K562 (cell line): ENCODE measurements around the gene IRS2. TPM values are rescaled to one million over a fixed set of nuclear protein-coding genes. Genes with fewer than 3 reads are reported as not detected.

ENCODE experiments used
- ATAC-seq: fragments of 200-7000 bp; cut with Tn5 transposase; 3 replicates; pipeline ENCODE4 v1.9.1; 2020; ENCODE audit warnings: moderate library complexity
- BruUV-seq: library from RNA; stranded (reverse); fragments of 400-500 nt; replicated peaks from 2 replicates; lab custom pipeline; 2021; lab: Mats Ljungman, UMichigan
- CTCF ChIA-PET: fragments of 300-600 bp; formaldehyde crosslinking; extraction: SDS; loops from one replicate; lab custom pipeline; 2021; ENCODE audit warnings: low intra/inter-chr PET ratio; lab: Yijun Ruan, JAX
- POLR2A ChIA-PET: fragments of 300-600, 350-650 bp; sonication (Branson Sonifier 250); formaldehyde crosslinking; extraction: SDS; loops from one replicate; lab custom pipeline; 2021; ENCODE audit warnings: antibody characterized with exemption, inconsistent platforms; lab: Yijun Ruan, JAX
- DNase-seq, 4 experiments: peaks; one replicate each; pipeline versions ENCODE4 v3.0.0 to v3.0.0-alpha.2; 2011 to 2018; ENCODE audit warnings: low spot score in 3 of 4, mixed read lengths in 3 of 4; ENCODE audit errors: extremely low read depth in 1 of 4
- FAIRE-seq: peaks from 2 replicates; lab custom pipeline; 2011; peaks lifted over from hg19 to GRCh38; lab: Jason Lieb, UNC
- H2AFZ ChIP-seq: 2 replicates; pipeline ENCODE4 v1.6.0; 2011; ENCODE audit warnings: low read depth, low read length, control low read depth, inconsistent platforms
- H3K27ac ChIP-seq: fragments of 200-600 bp; 3 replicates; pipeline ENCODE4 v1.8.0; 2011; ENCODE audit warnings: low read depth, mild to moderate bottlenecking, control low read depth, inconsistent platforms, low read length, moderate library complexity, mixed read lengths; ENCODE audit errors: extremely low read depth
- H3K27me3 ChIP-seq, 2 experiments: fragments of 300-600 bp in 1 of 2; 2 replicates in 1 of 2; 3 replicates in 1 of 2; pipeline versions ENCODE4 v1.6.0 to v1.8.0; 2011; ENCODE audit warnings: inconsistent platforms in 2 of 2, low read length in 2 of 2, mild to moderate bottlenecking in 1 of 2, mixed read lengths in 1 of 2, moderate library complexity in 1 of 2; ENCODE audit not compliant: control insufficient read depth in 2 of 2, insufficient read depth in 2 of 2
- H3K36me3 ChIP-seq: fragments of 300-600 bp; 3 replicates; pipeline ENCODE4 v1.8.0; 2011; ENCODE audit warnings: mild to moderate bottlenecking, low read length, inconsistent platforms; ENCODE audit not compliant: control insufficient read depth, insufficient read depth
- H3K4me1 ChIP-seq, 2 experiments: fragments of 200-600 bp in 1 of 2; replicated peaks in 1 of 2; 2 replicates in 1 of 2; 3 replicates in 1 of 2; pipeline versions ENCODE4 v1.5.1 to v1.8.0; 2011; ENCODE audit warnings: inconsistent platforms in 2 of 2, low read length in 2 of 2, mild to moderate bottlenecking in 1 of 2, mixed read lengths in 1 of 2, moderate library complexity in 1 of 2; ENCODE audit not compliant: control insufficient read depth in 2 of 2, insufficient read depth in 2 of 2
- H3K4me2 ChIP-seq: 2 replicates; pipeline ENCODE4 v1.6.1; 2011; ENCODE audit warnings: low read length, control low read depth, inconsistent platforms, mixed read lengths; ENCODE audit not compliant: insufficient read depth
- H3K4me3 ChIP-seq: fragments of 200-600 bp; sonication (generic), shearing (Covaris generic); 2 replicates; pipeline ENCODE4 v1.5.1; 2016; ENCODE audit warnings: control low read depth, inconsistent platforms
- H3K79me2 ChIP-seq: fragments of 200-600 bp; 3 replicates; pipeline ENCODE4 v1.8.0; 2011; ENCODE audit warnings: low read length, inconsistent platforms; ENCODE audit not compliant: control insufficient read depth, insufficient read depth
- H3K9ac ChIP-seq, 2 experiments: 2 replicates each; pipeline versions ENCODE4 v1.6.0 to v1.6.1; 2011; ENCODE audit warnings: low read depth in 2 of 2, low read length in 2 of 2, control low read depth in 1 of 2, inconsistent platforms in 1 of 2, mild to moderate bottlenecking in 1 of 2, mixed read lengths in 1 of 2; ENCODE audit not compliant: insufficient read depth in 1 of 2
- H3K9me1 ChIP-seq: one replicate; pipeline ENCODE4 v1.6.0; 2011; ENCODE audit warnings: inconsistent platforms, mild to moderate bottlenecking, low read length, moderate library complexity; ENCODE audit not compliant: control insufficient read depth, insufficient read depth
- H3K9me3 ChIP-seq: replicated peaks from 2 replicates; pipeline ENCODE4 v1.5.1; 2011; ENCODE audit warnings: low read depth, low read length, inconsistent platforms; ENCODE audit not compliant: control insufficient read depth, insufficient read depth
- H4K20me1 ChIP-seq: replicated peaks from 2 replicates; pipeline ENCODE4 v1.6.1; 2011; ENCODE audit warnings: low read length, inconsistent platforms, mixed read lengths; ENCODE audit not compliant: control insufficient read depth, insufficient read depth
- DNMT1 ChIP-seq: fragments of 450-650 bp; IDR thresholded peaks from 2 replicates; pipeline ENCODE4 v1.6.1; 2016; ENCODE audit warnings: antibody characterized with exemption, mild to moderate bottlenecking
- ETV6 ChIP-seq, 3 experiments: fragments of 150-350 bp in 1 of 3; sonication (generic) in 1 of 3; formaldehyde crosslinking in 1 of 3; IDR thresholded peaks; 2 replicates each; pipeline versions ENCODE4 v1.6.1 to v1.8.0; 2014 to 2022; ENCODE audit warnings: borderline replicate concordance in 2 of 3, low read depth in 2 of 3, antibody characterized with exemption in 1 of 3, low read length in 1 of 3, mild to moderate bottlenecking in 1 of 3, missing genetic modification reagents in 1 of 3
- FOXK1 ChIP-seq: sonication (generic); formaldehyde crosslinking; IDR thresholded peaks from 2 replicates; pipeline ENCODE4 v1.8.0; 2022; ENCODE audit warnings: missing genetic modification reagents, mild to moderate bottlenecking, borderline replicate concordance
- KDM4B ChIP-seq, 2 experiments: fragments of 450-650 bp in 1 of 2; sonication (generic) in 1 of 2; IDR thresholded peaks; 2 replicates each; pipeline ENCODE4 v1.6.1; 2016 to 2017; ENCODE audit warnings: borderline replicate concordance in 2 of 2, antibody characterized with exemption in 1 of 2, low read depth in 1 of 2, mild to moderate bottlenecking in 1 of 2
- MLLT1 ChIP-seq, 2 experiments: fragments of 450-650 bp; IDR thresholded peaks; 2 replicates each; pipeline ENCODE4 v1.6.1; 2016
- NCOA6 ChIP-seq: fragments of 450-650 bp; IDR thresholded peaks from 2 replicates; pipeline ENCODE4 v1.6.1; 2017; ENCODE audit warnings: mild to moderate bottlenecking
- NFE2 ChIP-seq: IDR thresholded peaks from 2 replicates; pipeline ENCODE4 v1.6.1; 2014; ENCODE audit warnings: antibody characterized with exemption, low read depth
- NR2C1 ChIP-seq, 2 experiments: fragments of 450-650 bp; IDR thresholded peaks; 2 replicates each; pipeline ENCODE4 v1.6.1; 2017; ENCODE audit warnings: mild to moderate bottlenecking in 2 of 2, antibody characterized with exemption in 1 of 2, inconsistent platforms in 1 of 2, missing compliant biosample characterization in 1 of 2, missing genetic modification characterization in 1 of 2
- NR3C1 ChIP-seq: sonication (generic); formaldehyde crosslinking; IDR thresholded peaks from 2 replicates; pipeline ENCODE4 v1.8.1; 2022; ENCODE audit warnings: missing genetic modification reagents
- SP2 ChIP-seq: IDR thresholded peaks from 2 replicates; pipeline ENCODE4 v1.6.1; 2011; ENCODE audit warnings: mild to moderate bottlenecking, low read depth, low read length, moderate library complexity; ENCODE audit not compliant: poor library complexity, severe bottlenecking; ENCODE audit errors: extremely low read depth
- TBL1XR1 ChIP-seq, 2 experiments: IDR thresholded peaks; 2 replicates each; pipeline ENCODE4 v1.6.1; 2012; ENCODE audit warnings: improper control_type of control experiment in 2 of 2, low read length in 2 of 2, mild to moderate bottlenecking in 1 of 2
- TCF15 ChIP-seq: fragments of 250-450 bp; sonication (Bioruptor Pico); IDR thresholded peaks from 2 replicates; pipeline ENCODE4 v1.8.0; 2022; ENCODE audit warnings: moderate library complexity, mild to moderate bottlenecking, inconsistent platforms
- TOE1 ChIP-seq, 2 experiments: fragments of 450-650 bp in 1 of 2; sonication (generic) in 1 of 2; formaldehyde crosslinking in 1 of 2; IDR thresholded peaks; 2 replicates each; pipeline versions ENCODE4 v1.7.1 to v1.8.0; 2016 to 2022; ENCODE audit warnings: borderline replicate concordance in 2 of 2, mild to moderate bottlenecking in 2 of 2, antibody characterized with exemption in 1 of 2, inconsistent platforms in 1 of 2, low read depth in 1 of 2, missing genetic modification reagents in 1 of 2, moderate library complexity in 1 of 2
- ZNF263 ChIP-seq: sonication (generic); formaldehyde crosslinking; IDR thresholded peaks from 2 replicates; pipeline ENCODE4 v1.8.0; 2022; ENCODE audit warnings: mild to moderate bottlenecking, missing genetic modification reagents, borderline replicate concordance
- WGBS: fragments of 100-300 bp; shearing (Covaris generic); methylation state at CpG from one replicate; pipeline ENCODE4 v1.1.6; 2016; ENCODE audit warnings: low coverage, mixed read lengths; ENCODE audit not compliant: insufficient coverage; ENCODE audit errors: missing lambda C conversion rate; 5-methylcytosine and 5-hydroxymethylcytosine counted together
- in situ Hi-C: fragments of 300-500 bp; cut with MboI; formaldehyde crosslinking; loops from 4 replicates; pipeline ENCODE4 v1.15.0; 2018; ENCODE audit warnings: inconsistent platforms, mixed read lengths
- intact Hi-C: fragments of 100-400 bp; cut with micrococcal nuclease; formaldehyde crosslinking; loops from 2 replicates; pipeline ENCODE4 v1.14.2; 2022
- polyA plus RNA-seq, 8 experiments: library from polyadenylated mRNA; depleted of rRNA in 4 of 8; stranded (reverse) in 5 of 8; unstranded in 3 of 8; fragments of >200 nt; fragmentation: Nextera tagmentation in 2 of 8; fragmentation: Illumina TruSeq in 1 of 8; extraction: Ambion mirVana in 2 of 8; extraction: Trizol in 1 of 8; gene quantifications; 2 replicates each; pipeline versions ENCODE4 v1.2.1 to v1.2.3, GENCODE V29; 2011 to 2014; ENCODE audit warnings: inconsistent platforms in 1 of 8, missing spikeins in 1 of 8
- total RNA-seq, 7 experiments: library from RNA; depleted of rRNA in 6 of 7; stranded (reverse); fragments of >200 nt in 6 of 7; fragmentation: Illumina TruSeq in 2 of 7; extraction: Trizol in 2 of 7; gene quantifications; 2 replicates each; pipeline versions ENCODE4 v1.2.1 to v1.2.3, GENCODE V29; 2011 to 2021; ENCODE audit warnings: low replicate concordance in 1 of 7
- TF ChIP-seq, protein P1 (sequence below): IDR thresholded peaks from 3 replicates; pipeline ENCODE4 v1.6.1; 2011; ENCODE audit warnings: borderline replicate concordance, mild to moderate bottlenecking; ENCODE audit not compliant: insufficient read length, insufficient read depth

IRS2 gene
- total and polyA plus RNA-seq, 9 of the 15 experiments (the other 6 are each of a cell fraction or from before 2014, with no cell fraction given), result 0.36 to 4.6 (median 0.63) TPM

- Histone ChIP-seq H3K36me3 (no peaks in the 10 kb centered on the region), H3K9me3 (no peaks in the 10 kb centered on the region), H3K4me1 (peaks cover 15 to 19% of the 10 kb centered on the region in 2 experiments; a peak in 3 of 5 replicates), H3K9me1 (no peaks in the 10 kb centered on the region), H3K27me3 (no peaks in the 10 kb centered on the region), H4K20me1 (no peaks in the 10 kb centered on the region; the same call in 1 of the 2 replicates), H3K27ac (no peak overlapping the region), H3K9ac (no peak overlapping the region), H3K79me2 (peaks cover 45% of the 10 kb centered on the region), H3K4me2 (peak overlapping the region; percentile 41; the same call in 1 of the 2 replicates), H2AFZ (0 out of 2 replicates have a peak overlapping the region, but pooled peaks have one; percentile 16), H3K4me3 (no peak overlapping the region)
- peak; percentile 32 for ATAC-seq
- 26% methylated on average over 4 of the region's 4 CpGs for WGBS
- no peak for FAIRE-seq
- no TSS peak for BruUV-seq
- ChIA-PET CTCF (no interaction called here), POLR2A (interaction anchor here (0.5 kb wide), 1 partner anchor 71 kb away, joined by 3 read pairs; no protein-coding TSS in a partner anchor)
- DNase-seq, result no peak
- in situ Hi-C loops (no loop called here), intact Hi-C loops (no loop called here)
- TF ChIP-seq DNMT1 (no peak), ETV6 (IDR thresholded peaks at IDR 0.05; ENCODE audit: borderline replicate concordance in 1 of 2, low read depth in 2 of 2, low read length in 1 of 2) (no peak), ETV6 (CRISPR knock-in tag; IDR thresholded peaks at IDR 0.05; ENCODE audit: borderline replicate concordance) (no peak), NFE2 (no peak), TOE1 (IDR thresholded peaks at IDR 0.05; ENCODE audit: borderline replicate concordance) (no peak), TOE1 (CRISPR knock-in tag; IDR thresholded peaks at IDR 0.05; ENCODE audit: borderline replicate concordance, low read depth) (no peak), KDM4B (IDR thresholded peaks at IDR 0.05; ENCODE audit: borderline replicate concordance in 2 of 2, low read depth in 1 of 2) (no peak), NR2C1 (IDR thresholded peaks at IDR 0.05) (no peak), NR2C1 (tag; IDR thresholded peaks at IDR 0.05) (no peak), SP2 (no peak), TBL1XR1 (IDR thresholded peaks at IDR 0.05; ENCODE audit: low read length in 2 of 2) (no peak), MLLT1 (IDR thresholded peaks at IDR 0.05) (no peak), ZNF263 (CRISPR knock-in tag) (no peak), NR3C1 (no peak), NCOA6 (no peak), TCF15 (no peak), FOXK1 (CRISPR knock-in tag) (no peak)
- TF ChIP-seq, protein P1, sequence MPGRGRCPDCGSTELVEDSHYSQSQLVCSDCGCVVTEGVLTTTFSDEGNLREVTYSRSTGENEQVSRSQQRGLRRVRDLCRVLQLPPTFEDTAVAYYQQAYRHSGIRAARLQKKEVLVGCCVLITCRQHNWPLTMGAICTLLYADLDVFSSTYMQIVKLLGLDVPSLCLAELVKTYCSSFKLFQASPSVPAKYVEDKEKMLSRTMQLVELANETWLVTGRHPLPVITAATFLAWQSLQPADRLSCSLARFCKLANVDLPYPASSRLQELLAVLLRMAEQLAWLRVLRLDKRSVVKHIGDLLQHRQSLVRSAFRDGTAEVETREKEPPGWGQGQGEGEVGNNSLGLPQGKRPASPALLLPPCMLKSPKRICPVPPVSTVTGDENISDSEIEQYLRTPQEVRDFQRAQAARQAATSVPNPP, result no peak
Measured at GRCh38 chr13:109779074-109779473, 7.3 kb downstream of the IRS2 start.
